SK-N-DZ (cell line): ENCODE data around the gene GPS1. TPM values are rescaled to one million over a fixed set of nuclear protein-coding genes. Genes with fewer than 3 reads are reported as not detected.

Experiments
- DNase-seq: peaks from one replicate; pipeline ENCODE4 v3.0.0-alpha.2; 2015; ENCODE audit warnings: low spot score
- polyA plus RNA-seq, 2 experiments: library from polyadenylated mRNA; depleted of rRNA; stranded (reverse); fragments of >200 nt; gene quantifications; 2 replicates each; pipeline ENCODE4 v1.2.3, GENCODE V29; 2014

GPS1 gene
- polyA plus RNA-seq (2014; cell fraction: cytosol; rRNA removed): 238 and 245 TPM in 2 replicates
- polyA plus RNA-seq (2014; cell fraction: nucleus; rRNA removed): 461 and 512 TPM in 2 replicates

GRCh38 chr17:82051776-82052637 lies at the start of gene GPS1, which contains the start of gene RFNG:
GPS1 (plus strand) TSS chr17:82051898; CDS start chr17:82051932, 34 bp downstream.
RFNG (minus strand) TSS chr17:82051811; CDS start chr17:82051766, 45 bp downstream.
- DNase-seq: peak; percentile 56

- DNase-seq: no peak
Measured at GRCh38 chr17:82003411-82004381, 48.0 kb upstream of the GPS1 start.

- no peak for DNase-seq
Measured at GRCh38 chr17:82004517-82005455, 46.9 kb upstream of the GPS1 start.

- DNase-seq: no peak
Measured at GRCh38 chr17:82005701-82006348, 45.9 kb upstream of the GPS1 start.

GRCh38 chr17:82006468-82007227 lies 45.0 kb upstream of the GPS1 start:
- no peak for DNase-seq

GRCh38 chr17:82007228-82007494 lies 44.5 kb upstream of the GPS1 start:
- DNase-seq: no peak

GRCh38 chr17:82007495-82008257 lies 44.0 kb upstream of the GPS1 start:
- DNase-seq: no peak

- DNase-seq: no peak
Measured at GRCh38 chr17:82008258-82008940, 43.3 kb upstream of the GPS1 start.

- DNase-seq: no peak
Measured at GRCh38 chr17:82008941-82009405, 42.7 kb upstream of the GPS1 start.

- DNase-seq: no peak
Measured at GRCh38 chr17:82009413-82009812, 42.3 kb upstream of the GPS1 start.

- DNase-seq: no peak
Measured at GRCh38 chr17:82010575-82011525, 40.8 kb upstream of the GPS1 start.

- DNase-seq: no peak
Measured at GRCh38 chr17:82011617-82012187, 40.0 kb upstream of the GPS1 start.

- no peak for DNase-seq
Measured at GRCh38 chr17:82012261-82012639, 39.4 kb upstream of the GPS1 start.

GRCh38 chr17:82012640-82013295 lies 38.9 kb upstream of the GPS1 start:
- no peak for DNase-seq

- no peak for DNase-seq
Measured at GRCh38 chr17:82013341-82013740, 38.4 kb upstream of the GPS1 start.

- DNase-seq: no peak
Measured at GRCh38 chr17:82013772-82014321, 37.9 kb upstream of the GPS1 start.
